Measurements from ENCODE around the gene KLK14. TPM values are rescaled to one million over a fixed set of nuclear protein-coding genes. Genes with fewer than 3 reads are reported as not detected.

KLK14 gene
- total and polyA plus RNA-seq, 7 donors: 0.20 TPM; not detected in 6

DNA sequence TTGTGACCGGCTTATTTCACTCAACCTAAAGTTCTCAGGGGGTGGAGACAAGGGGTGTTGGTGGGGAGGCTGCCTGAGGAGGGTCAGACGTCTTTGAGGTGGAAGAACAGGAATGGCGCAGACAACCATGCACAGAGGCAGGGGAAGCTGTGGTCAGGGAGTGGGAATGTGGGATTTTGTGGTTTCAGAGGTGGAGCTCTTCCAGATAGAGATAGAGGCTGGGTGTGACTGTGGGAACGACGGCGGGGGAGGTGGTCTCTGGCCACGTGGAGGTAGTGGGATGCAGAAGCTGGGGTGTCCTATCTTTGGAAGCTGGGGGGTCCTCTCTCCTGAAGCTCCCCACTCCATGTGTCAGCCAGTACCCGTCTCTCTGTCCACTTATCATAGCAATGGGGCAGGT lies 7.8 kb upstream of the KLK14 start:
- H3K4me3 ChIP-seq: no peak overlapping the region
- intact Hi-C loops (cut with DNase I): no loop called here
- TF ChIP-seq, protein P1, sequence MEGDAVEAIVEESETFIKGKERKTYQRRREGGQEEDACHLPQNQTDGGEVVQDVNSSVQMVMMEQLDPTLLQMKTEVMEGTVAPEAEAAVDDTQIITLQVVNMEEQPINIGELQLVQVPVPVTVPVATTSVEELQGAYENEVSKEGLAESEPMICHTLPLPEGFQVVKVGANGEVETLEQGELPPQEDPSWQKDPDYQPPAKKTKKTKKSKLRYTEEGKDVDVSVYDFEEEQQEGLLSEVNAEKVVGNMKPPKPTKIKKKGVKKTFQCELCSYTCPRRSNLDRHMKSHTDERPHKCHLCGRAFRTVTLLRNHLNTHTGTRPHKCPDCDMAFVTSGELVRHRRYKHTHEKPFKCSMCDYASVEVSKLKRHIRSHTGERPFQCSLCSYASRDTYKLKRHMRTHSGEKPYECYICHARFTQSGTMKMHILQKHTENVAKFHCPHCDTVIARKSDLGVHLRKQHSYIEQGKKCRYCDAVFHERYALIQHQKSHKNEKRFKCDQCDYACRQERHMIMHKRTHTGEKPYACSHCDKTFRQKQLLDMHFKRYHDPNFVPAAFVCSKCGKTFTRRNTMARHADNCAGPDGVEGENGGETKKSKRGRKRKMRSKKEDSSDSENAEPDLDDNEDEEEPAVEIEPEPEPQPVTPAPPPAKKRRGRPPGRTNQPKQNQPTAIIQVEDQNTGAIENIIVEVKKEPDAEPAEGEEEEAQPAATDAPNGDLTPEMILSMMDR (IDR thresholded peaks at IDR 0.05): no peak
- H3K36me3 ChIP-seq (ENCODE audit: insufficient read depth in 1 of 2, low read depth in 1 of 2): no peaks in the 10 kb centered on the region
- no peaks in the 10 kb centered on the region for H3K9me3 ChIP-seq
- ATAC-seq (no peak), DNase-seq (no peak)
- H3K27me3 ChIP-seq (ENCODE audit: insufficient read depth in 3 of 3, low read length in 2 of 3): no peaks in the 10 kb centered on the region
- no peaks in the 10 kb centered on the region for H3K4me1 ChIP-seq
- WGBS, 3 donors: 61 to 66% (median 63%) methylated on average over 8 of the region's 8 CpGs
- no peak overlapping the region for H3K27ac ChIP-seq

DNA sequence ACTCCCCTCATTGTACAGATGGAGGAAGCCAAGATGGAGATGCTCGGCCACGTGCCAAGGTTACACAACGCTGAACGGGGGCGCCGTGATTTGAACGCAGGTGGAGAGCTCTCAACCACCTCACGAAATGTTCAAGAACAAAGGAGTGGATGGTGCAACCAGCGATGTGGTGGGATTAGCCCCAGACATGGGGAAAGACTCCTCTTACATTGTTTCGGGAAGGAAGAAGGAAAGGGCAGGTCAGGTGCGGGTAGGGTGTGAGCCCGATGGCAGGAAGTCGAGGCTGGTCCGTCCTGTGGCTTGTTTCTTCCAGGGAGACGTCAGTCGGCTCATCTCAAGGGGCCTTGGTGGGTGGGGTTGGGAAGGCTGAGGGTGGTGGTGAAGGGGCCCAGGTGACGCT lies 7.1 kb upstream of the KLK14 start:
- ATAC-seq (no peak), DNase-seq (no peak)
- intact Hi-C loops (cut with DNase I): no loop called here
- WGBS, 3 donors: 78 to 83% (median 79%) methylated on average over 17 of the region's 17 CpGs
- TF ChIP-seq, protein P1 (IDR thresholded peaks at IDR 0.05): no peak
- H3K4me1 ChIP-seq: no peaks in the 10 kb centered on the region
- H3K9me3 ChIP-seq: no peaks in the 10 kb centered on the region
- no peaks in the 10 kb centered on the region for H3K27me3 ChIP-seq (ENCODE audit: insufficient read depth in 3 of 3, low read length in 2 of 3)
- H3K27ac ChIP-seq: no peak overlapping the region
- H3K36me3 ChIP-seq (ENCODE audit: insufficient read depth in 1 of 2, low read depth in 1 of 2): no peaks in the 10 kb centered on the region
- no peak overlapping the region for H3K4me3 ChIP-seq

DNA sequence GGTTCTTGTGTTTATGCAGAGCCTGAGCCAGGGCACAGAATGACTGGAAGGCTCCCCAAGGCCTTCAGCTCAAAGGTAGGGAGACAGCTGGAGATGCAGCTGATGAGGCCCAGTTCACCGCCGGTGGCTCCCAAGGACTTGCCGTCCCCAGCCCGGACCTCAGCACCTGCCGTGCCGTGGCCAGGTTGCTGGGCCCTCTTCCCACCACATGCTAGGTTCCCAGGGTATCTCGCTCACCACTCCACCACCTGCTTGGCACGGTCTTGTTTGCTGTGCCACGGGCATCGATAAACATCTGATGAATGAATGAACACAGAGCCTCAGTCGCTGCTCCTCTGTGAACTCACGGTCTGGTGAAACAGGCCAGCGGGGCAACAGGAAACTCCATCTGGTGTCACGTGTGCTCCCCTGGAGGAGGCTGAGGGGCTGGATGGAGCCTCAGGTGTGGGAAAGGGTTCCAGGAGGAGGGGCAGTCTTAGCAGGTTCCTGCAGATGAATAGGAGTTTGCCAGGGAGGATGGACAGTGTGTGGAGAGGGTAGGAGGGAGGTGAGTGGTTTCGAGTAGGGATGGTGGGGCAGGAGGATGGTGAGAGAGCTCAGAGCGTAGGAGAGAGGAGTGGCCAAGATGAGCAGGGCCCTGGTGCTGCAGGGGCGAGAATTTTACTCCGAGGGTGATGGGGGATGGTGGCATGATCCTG lies 3.6 kb upstream of the KLK14 start:
- intact Hi-C loops (cut with DNase I): no loop called here
- no peaks in the 10 kb centered on the region for H3K4me1 ChIP-seq
- no peaks in the 10 kb centered on the region for H3K36me3 ChIP-seq (ENCODE audit: insufficient read depth in 1 of 2, low read depth in 1 of 2)
- TF ChIP-seq, protein P1 (IDR thresholded peaks at IDR 0.05): no peak
- WGBS, 3 donors: 71 to 76% (median 72%) methylated on average over 18 of the region's 18 CpGs
- H3K9me3 ChIP-seq: no peaks in the 10 kb centered on the region
- DNase-seq (no peak), ATAC-seq (no peak)
- H3K27ac ChIP-seq: no peak overlapping the region
- peaks cover 0 to 6% (median 0%) of the 10 kb centered on the region in 3 donors for H3K27me3 ChIP-seq (ENCODE audit: insufficient read depth in 3 of 3, low read length in 2 of 3)
- no peak overlapping the region for H3K4me3 ChIP-seq

DNA sequence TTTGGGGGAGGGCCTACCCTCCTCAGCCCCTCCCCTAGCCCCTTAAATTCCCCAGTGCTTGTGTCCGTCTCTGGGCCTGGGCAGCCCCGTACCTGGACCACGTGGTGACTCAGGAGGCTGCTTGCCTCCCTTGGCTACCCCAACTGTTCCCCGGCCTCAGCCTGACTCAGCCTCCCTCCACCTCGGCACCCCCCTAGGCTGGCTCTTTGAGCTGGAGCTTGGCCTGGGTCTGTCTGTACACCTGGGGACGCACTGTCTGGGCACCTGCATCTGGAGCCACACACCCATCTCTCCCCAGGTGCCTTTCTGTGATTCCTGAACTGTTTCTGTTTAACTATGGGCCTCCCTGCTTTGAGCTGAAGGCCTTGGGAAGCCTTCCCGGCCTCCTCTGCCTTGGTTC lies 1.8 kb upstream of the KLK14 start:
- peaks cover 0 to 6% (median 0%) of the 10 kb centered on the region in 3 donors for H3K27me3 ChIP-seq (ENCODE audit: insufficient read depth in 3 of 3, low read length in 2 of 3)
- TF ChIP-seq, protein P1 (IDR thresholded peaks at IDR 0.05): no peak
- ATAC-seq (no peak), DNase-seq (no peak)
- intact Hi-C loops (cut with DNase I): no loop called here
- H3K27ac ChIP-seq: no peak overlapping the region
- no peaks in the 10 kb centered on the region for H3K4me1 ChIP-seq
- H3K9me3 ChIP-seq: no peaks in the 10 kb centered on the region
- no peaks in the 10 kb centered on the region for H3K36me3 ChIP-seq (ENCODE audit: insufficient read depth in 1 of 2, low read depth in 1 of 2)
- 60 to 64% (median 63%) methylated on average over 6 to 7 of the region's 7 CpGs for WGBS, 3 donors
- no peak overlapping the region for H3K4me3 ChIP-seq

DNA sequence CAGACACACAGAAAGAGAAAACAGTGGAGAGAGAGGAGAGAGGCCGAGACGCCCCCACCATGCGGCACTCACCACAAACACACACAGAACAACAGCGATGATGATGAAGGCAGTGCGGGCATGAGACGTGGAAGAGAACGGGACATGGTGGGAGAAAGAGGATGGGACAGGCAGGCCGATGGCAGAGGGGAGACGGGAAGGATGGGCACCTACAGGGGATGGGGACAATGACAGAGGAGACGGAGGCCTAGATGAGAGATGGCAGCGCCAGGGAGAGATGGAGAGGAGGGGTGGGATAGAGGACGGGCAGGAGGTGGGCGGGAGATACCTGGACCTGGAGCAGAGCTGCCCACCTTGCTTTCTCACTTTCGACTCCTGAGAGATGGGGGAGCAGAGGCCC lies 1.1 kb upstream of the KLK14 start:
- H3K4me1 ChIP-seq: no peaks in the 10 kb centered on the region
- TF ChIP-seq, protein P1 (IDR thresholded peaks at IDR 0.05): no peak
- H3K27ac ChIP-seq: no peak overlapping the region
- H3K4me3 ChIP-seq: no peak overlapping the region
- peaks cover 0 to 6% (median 0%) of the 10 kb centered on the region in 3 donors for H3K27me3 ChIP-seq (ENCODE audit: insufficient read depth in 3 of 3, low read length in 2 of 3)
- no peaks in the 10 kb centered on the region for H3K9me3 ChIP-seq
- ATAC-seq (no peak), DNase-seq (no peak)
- no peaks in the 10 kb centered on the region for H3K36me3 ChIP-seq (ENCODE audit: insufficient read depth in 1 of 2, low read depth in 1 of 2)
- intact Hi-C loops (cut with DNase I): no loop called here
- 66 to 75% (median 71%) methylated on average over 14 of the region's 14 CpGs for WGBS, 3 donors
